CD14-positive monocyte (primary cell): ENCODE measurements around the gene IZUMO1. TPM values are rescaled to one million over a fixed set of nuclear protein-coding genes. Genes with fewer than 3 reads are reported as not detected.

Experiments used
- DNase-seq, 3 donors: peaks; one replicate each; pipeline ENCODE4 v3.0.0-alpha.2; 2011 to 2022
- H2AFZ ChIP-seq: 2 replicates; pipeline ENCODE4 v1.6.0; 2012; ENCODE audit warnings: mild to moderate bottlenecking, low read depth, low read length, inconsistent platforms; ENCODE audit not compliant: insufficient read depth, poor library complexity, severe bottlenecking
- H3K27ac ChIP-seq, 2 donors: 1 replicate in 1 of 2; 2 replicates in 1 of 2; pipeline ENCODE4 v1.5.1; 2012 to 2013; ENCODE audit warnings: low read length in 2 of 2, control low read depth in 1 of 2, inconsistent platforms in 1 of 2, low read depth in 1 of 2, mild to moderate bottlenecking in 1 of 2
- H3K27me3 ChIP-seq, 2 donors: one replicate each; pipeline versions ENCODE4 v1.6.0 to v1.6.1; 2011 to 2013; ENCODE audit warnings: low read length in 2 of 2; ENCODE audit not compliant: control insufficient read depth in 2 of 2, insufficient read depth in 2 of 2
- H3K36me3 ChIP-seq, 2 donors: replicated peaks in 1 of 2; 1 replicate in 1 of 2; 2 replicates in 1 of 2; pipeline versions ENCODE4 v1.5.1 to v1.6.1; 2012 to 2013; ENCODE audit warnings: low read length in 2 of 2, control low read depth in 1 of 2, inconsistent platforms in 1 of 2, mild to moderate bottlenecking in 1 of 2; ENCODE audit not compliant: insufficient read depth in 2 of 2, control insufficient read depth in 1 of 2
- H3K4me1 ChIP-seq, 2 donors: 1 replicate in 1 of 2; 2 replicates in 1 of 2; pipeline versions ENCODE4 v1.5.1 to v1.6.1; 2012 to 2013; ENCODE audit warnings: low read length in 2 of 2, control low read depth in 1 of 2, inconsistent platforms in 1 of 2, mild to moderate bottlenecking in 1 of 2, moderate library complexity in 1 of 2; ENCODE audit not compliant: insufficient read depth in 2 of 2, control insufficient read depth in 1 of 2
- H3K4me2 ChIP-seq: replicated peaks from 2 replicates; pipeline ENCODE3; 2012; ENCODE audit warnings: low read length, moderate library complexity, mild to moderate bottlenecking; ENCODE audit not compliant: poor library complexity, severe bottlenecking; ENCODE audit errors: extremely low read depth
- H3K4me3 ChIP-seq, 3 experiments: fragments of 200-600 bp in 1 of 3; sonication (generic) in 1 of 3; replicated peaks in 1 of 3; 1 replicate in 2 of 3; 2 replicates in 1 of 3; pipeline ENCODE4 v1.5.1; 2011 to 2013; ENCODE audit warnings: low read length in 3 of 3, mild to moderate bottlenecking in 3 of 3, control low read depth in 2 of 3, low read depth in 2 of 3, inconsistent platforms in 1 of 3, moderate library complexity in 1 of 3
- H3K79me2 ChIP-seq: 2 replicates; pipeline ENCODE4 v1.6.0; 2012; ENCODE audit warnings: mild to moderate bottlenecking, control low read depth, inconsistent platforms, low read length, moderate library complexity; ENCODE audit not compliant: insufficient read depth
- H3K9ac ChIP-seq: 2 replicates; pipeline ENCODE4 v1.6.0; 2017; ENCODE audit warnings: low read length, mild to moderate bottlenecking; ENCODE audit not compliant: insufficient read depth, poor library complexity, severe bottlenecking
- H3K9me3 ChIP-seq, 2 donors: replicated peaks in 1 of 2; 1 replicate in 1 of 2; 2 replicates in 1 of 2; pipeline versions ENCODE4 v1.5.1 to v1.6.1; 2012 to 2013; ENCODE audit warnings: low read length in 2 of 2, control low read depth in 1 of 2; ENCODE audit not compliant: control insufficient read depth in 1 of 2, insufficient read depth in 1 of 2
- H4K20me1 ChIP-seq: 2 replicates; pipeline ENCODE4 v1.6.0; 2012; ENCODE audit warnings: mild to moderate bottlenecking, low read length, control low read depth, moderate library complexity; ENCODE audit not compliant: insufficient read depth
- H3K27ac Mint-ChIP-seq, 7 donors: one replicate each; pipeline ENCODE4 v1.8.0; 2020; ENCODE audit warnings: mild to moderate bottlenecking in 7 of 7, mixed read lengths in 7 of 7, moderate library complexity in 6 of 7, inconsistent platforms in 2 of 7
- H3K27me3 Mint-ChIP-seq, 3 donors: one replicate each; pipeline ENCODE4 v1.8.0; 2021 to 2022; ENCODE audit warnings: low read depth in 3 of 3, mild to moderate bottlenecking in 3 of 3, mixed read lengths in 3 of 3, moderate library complexity in 3 of 3, inconsistent platforms in 1 of 3
- H3K36me3 Mint-ChIP-seq, 2 donors: one replicate each; pipeline ENCODE4 v1.8.0; 2020; ENCODE audit warnings: mixed read lengths in 2 of 2, inconsistent platforms in 1 of 2, mild to moderate bottlenecking in 1 of 2
- H3K4me1 Mint-ChIP-seq: one replicate; pipeline ENCODE4 v1.8.0; 2020; ENCODE audit warnings: mild to moderate bottlenecking, mixed read lengths
- H3K4me3 Mint-ChIP-seq, 2 donors: one replicate each; pipeline ENCODE4 v1.8.0; 2020; ENCODE audit warnings: mild to moderate bottlenecking in 2 of 2, mixed read lengths in 2 of 2, moderate library complexity in 1 of 2
- H3K9me3 Mint-ChIP-seq, 7 donors: one replicate each; pipeline ENCODE4 v1.8.0; 2020 to 2022; ENCODE audit warnings: mixed read lengths in 7 of 7, mild to moderate bottlenecking in 6 of 7, moderate library complexity in 6 of 7, inconsistent platforms in 2 of 7
- WGBS: methylation state at CpG from one replicate; pipeline ENCODE4 v1.1.5; 2013; ENCODE audit warnings: missing lambda C conversion rate; ENCODE audit not compliant: insufficient coverage; 5-methylcytosine and 5-hydroxymethylcytosine counted together
- intact Hi-C, 2 donors: fragments of 100-400 bp; cut with micrococcal nuclease; formaldehyde crosslinking; loops; one replicate each; pipeline versions ENCODE4 v1.15.0 to v1.15.1; 2023
- polyA plus RNA-seq, 3 donors: library from polyadenylated mRNA; depleted of rRNA in 1 of 3; unstranded in 2 of 3; stranded (reverse) in 1 of 3; fragments of 300-500 nt in 2 of 3; fragments of >200 nt in 1 of 3; fragmentation: Illumina TruSeq in 2 of 3; gene quantifications; 1 replicate in 2 of 3; 2 replicates in 1 of 3; pipeline ENCODE4 v1.2.3, GENCODE V29; 2012 to 2021
- TF ChIP-seq, protein P1 (sequence below): fragments of 200-600 bp; IDR thresholded peaks from one replicate; pipeline ENCODE4 v1.8.0; 2022; ENCODE audit warnings: antibody characterized with exemption, mild to moderate bottlenecking

IZUMO1 gene
- polyA plus RNA-seq, 3 donors: not detected

DNA sequence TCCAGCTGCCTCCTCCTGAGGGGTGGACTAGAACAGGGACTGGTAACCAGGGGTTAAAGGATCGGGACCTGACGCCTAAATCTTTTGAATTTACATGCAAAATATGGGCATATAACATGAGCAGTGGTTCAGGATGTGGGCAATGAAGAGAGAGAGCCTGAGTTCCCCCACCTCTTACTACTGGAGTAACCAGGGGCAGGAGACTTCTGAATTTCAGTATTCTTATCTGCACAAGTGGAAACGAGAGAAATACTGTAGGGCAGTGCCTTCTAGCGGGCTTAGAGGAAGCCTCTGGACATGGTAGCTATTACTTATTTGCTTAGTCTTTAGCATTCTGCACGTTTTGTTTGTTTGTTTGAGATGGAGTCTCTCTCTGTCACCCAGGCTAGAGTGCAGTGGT, 37.8 kb upstream of the IZUMO1 start:
- H3K27me3 ChIP-seq: no peaks in the 10 kb centered on the region

DNA sequence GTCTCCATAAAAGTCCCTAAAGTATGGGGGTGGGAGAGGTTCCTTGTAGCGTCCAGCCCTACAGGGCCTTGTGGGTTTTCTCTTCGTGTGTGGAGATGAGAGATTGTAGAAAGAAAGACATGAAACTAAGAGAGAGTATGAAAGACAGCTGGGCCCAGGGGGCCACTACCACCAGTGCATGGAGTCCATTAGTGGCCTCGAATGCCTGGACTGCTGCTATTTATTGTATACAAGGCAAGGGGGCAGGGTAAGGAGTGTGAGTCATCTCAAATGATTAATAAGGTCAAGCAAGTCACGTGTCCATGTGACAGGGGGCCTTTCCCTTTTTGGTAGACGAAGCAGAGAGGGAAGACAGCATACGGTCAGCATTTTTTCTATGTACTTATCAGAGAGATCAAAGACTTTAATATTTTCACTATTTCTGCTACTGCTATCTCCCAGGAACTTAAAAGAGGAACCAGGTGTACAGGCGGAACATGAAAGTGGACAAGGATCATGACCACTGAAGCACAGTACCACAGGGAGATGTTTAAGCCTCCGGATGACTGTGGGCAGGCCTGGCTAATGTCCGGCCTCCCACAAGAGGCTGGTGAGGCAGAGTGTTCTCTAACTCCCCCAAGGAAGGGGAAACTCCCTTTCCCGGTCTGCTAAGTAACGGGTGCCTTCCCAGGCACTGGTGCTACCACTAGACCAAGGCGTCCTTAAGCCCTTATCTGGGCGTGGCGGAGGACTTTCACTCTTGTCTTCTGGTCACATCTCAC, 34.1 kb upstream of the IZUMO1 start:
- Mint-ChIP-seq H3K27me3 (peaks cover 0 to 15% (median 7%) of the 10 kb centered on the region in 3 donors), H3K4me3 (peak overlapping the region in 1 of 2 donors; percentile 3), H3K27ac (peak overlapping the region; percentile 68 to 93 (median 82)), H3K36me3 (no peaks in the 10 kb centered on the region), H3K4me1 (peaks cover 25% of the 10 kb centered on the region), H3K9me3 (peaks cover 0 to 6% (median 4%) of the 10 kb centered on the region in 7 donors)
- Histone ChIP-seq H3K36me3 (no peaks in the 10 kb centered on the region), H3K79me2 (no peaks in the 10 kb centered on the region), H3K4me2 (no peak overlapping the region), H3K9me3 (no peaks in the 10 kb centered on the region), H4K20me1 (no peaks in the 10 kb centered on the region), H3K4me1 (peaks cover 17% of the 10 kb centered on the region in 2 donors), H3K4me3 (no peak overlapping the region), H3K9ac (no peak overlapping the region), H3K27me3 (no peaks in the 10 kb centered on the region), H2AFZ (peak overlapping the region; percentile 12), H3K27ac (peak overlapping the region; percentile 52 to 69)
- WGBS: 80% methylated on average over 8 of the region's 14 CpGs
- TF ChIP-seq, protein P1, sequence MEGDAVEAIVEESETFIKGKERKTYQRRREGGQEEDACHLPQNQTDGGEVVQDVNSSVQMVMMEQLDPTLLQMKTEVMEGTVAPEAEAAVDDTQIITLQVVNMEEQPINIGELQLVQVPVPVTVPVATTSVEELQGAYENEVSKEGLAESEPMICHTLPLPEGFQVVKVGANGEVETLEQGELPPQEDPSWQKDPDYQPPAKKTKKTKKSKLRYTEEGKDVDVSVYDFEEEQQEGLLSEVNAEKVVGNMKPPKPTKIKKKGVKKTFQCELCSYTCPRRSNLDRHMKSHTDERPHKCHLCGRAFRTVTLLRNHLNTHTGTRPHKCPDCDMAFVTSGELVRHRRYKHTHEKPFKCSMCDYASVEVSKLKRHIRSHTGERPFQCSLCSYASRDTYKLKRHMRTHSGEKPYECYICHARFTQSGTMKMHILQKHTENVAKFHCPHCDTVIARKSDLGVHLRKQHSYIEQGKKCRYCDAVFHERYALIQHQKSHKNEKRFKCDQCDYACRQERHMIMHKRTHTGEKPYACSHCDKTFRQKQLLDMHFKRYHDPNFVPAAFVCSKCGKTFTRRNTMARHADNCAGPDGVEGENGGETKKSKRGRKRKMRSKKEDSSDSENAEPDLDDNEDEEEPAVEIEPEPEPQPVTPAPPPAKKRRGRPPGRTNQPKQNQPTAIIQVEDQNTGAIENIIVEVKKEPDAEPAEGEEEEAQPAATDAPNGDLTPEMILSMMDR: no peak
- intact Hi-C loops: no loop called here
- peak; percentile 72 to 91 (median 81) for DNase-seq

More for the DNA sequence above, 37.8 kb upstream of the IZUMO1 start:
- H3K27ac ChIP-seq: no peak overlapping the region
- TF ChIP-seq, protein P1: no peak
- Mint-ChIP-seq H3K4me1 (peaks cover 25% of the 10 kb centered on the region), H3K27me3 (peaks cover 6 to 19% (median 7%) of the 10 kb centered on the region in 3 donors), H3K9me3 (peaks cover 0 to 6% (median 4%) of the 10 kb centered on the region in 7 donors), H3K4me3 (no peak overlapping the region), H3K27ac (peak overlapping the region in 1 of 7 donors; percentile 60), H3K36me3 (no peaks in the 10 kb centered on the region)
- no peaks in the 10 kb centered on the region for H3K36me3 ChIP-seq
- no peak overlapping the region for H3K9ac ChIP-seq
- no peak for DNase-seq
- no peak overlapping the region for H3K4me3 ChIP-seq
- H3K9me3 ChIP-seq: no peaks in the 10 kb centered on the region
- H2AFZ ChIP-seq: no peak overlapping the region
- WGBS: 38% methylated on average over 1 of the region's 5 CpGs
- peaks cover 17% of the 10 kb centered on the region in 2 donors for H3K4me1 ChIP-seq
- intact Hi-C loops: no loop called here
- no peaks in the 10 kb centered on the region for H3K79me2 ChIP-seq
- no peaks in the 10 kb centered on the region for H4K20me1 ChIP-seq
- H3K4me2 ChIP-seq: no peak overlapping the region
